ENCODE data around the gene RMND5B. TPM values are rescaled to one million over a fixed set of nuclear protein-coding genes. Genes with fewer than 3 reads are reported as not detected.
"Not testable (repeated sequence)": the region's sequence is repeated elsewhere in the genome, so short reads cannot be mapped to it uniquely, and the experiment has no call there.

RMND5B gene
- total and polyA plus RNA-seq, 5 experiments from 2014 or later: 24.9 to 39.0 (median 33.8) TPM

- peaks cover 8 to 11% (median 10%) of the 10 kb centered on the region in 5 donors for H3K27me3 Mint-ChIP-seq
- peaks cover 8 to 21% (median 17%) of the 10 kb centered on the region in 4 donors for H3K4me1 Mint-ChIP-seq
- peaks cover 0 to 2% (median 0%) of the 10 kb centered on the region in 9 donors for H3K9me3 Mint-ChIP-seq
- no peak for DNase-seq
- peaks cover 0 to 2% (median 0%) of the 10 kb centered on the region in 3 donors for H3K36me3 Mint-ChIP-seq
- ATAC-seq: no peak
- no peak overlapping the region for H3K27ac Mint-ChIP-seq
- POLR2A ChIA-PET: no interaction called here
- H3K4me3 Mint-ChIP-seq: no peak overlapping the region
Measured at GRCh38 chr5:178191661-178192060, 60.8 kb downstream of the RMND5B start.

GRCh38 chr5:178192244-178192643 lies 61.4 kb downstream of the RMND5B start:
- peaks cover 8 to 21% (median 17%) of the 10 kb centered on the region in 4 donors for H3K4me1 Mint-ChIP-seq
- POLR2A ChIA-PET: interaction anchor here (0.5 kb wide), 1 partner anchor 246 kb away, joined by 4 read pairs; no protein-coding TSS in a partner anchor
- H3K36me3 Mint-ChIP-seq: peaks cover 0 to 2% (median 0%) of the 10 kb centered on the region in 3 donors

GRCh38 chr5:178192787-178193186 lies 62.0 kb downstream of the RMND5B start:
- peaks cover 0 to 2% (median 0%) of the 10 kb centered on the region in 3 donors for H3K36me3 Mint-ChIP-seq
- H3K27me3 Mint-ChIP-seq: peaks cover 8 to 11% (median 10%) of the 10 kb centered on the region in 5 donors
- no peak overlapping the region for H3K27ac Mint-ChIP-seq
- ATAC-seq (no peak), DNase-seq (no peak)
- H3K4me1 Mint-ChIP-seq: peaks cover 8 to 21% (median 17%) of the 10 kb centered on the region in 4 donors
- peaks cover 0 to 2% (median 0%) of the 10 kb centered on the region in 9 donors for H3K9me3 Mint-ChIP-seq
- POLR2A ChIA-PET: interaction anchor here (0.5 to 0.7 kb wide), 2 partner anchors 102 to 247 kb away, joined by 4 to 8 read pairs; no protein-coding TSS in a partner anchor
- H3K4me3 Mint-ChIP-seq: no peak overlapping the region

More at GRCh38 chr5:178192244-178192643, 61.4 kb downstream of the RMND5B start:
- peak overlapping the region in 1 of 10 donors; percentile 78 for H3K27ac Mint-ChIP-seq
- ATAC-seq (no peak), DNase-seq (no peak)
- H3K27me3 Mint-ChIP-seq: peaks cover 8 to 11% (median 10%) of the 10 kb centered on the region in 5 donors
- H3K9me3 Mint-ChIP-seq: peaks cover 0 to 2% (median 0%) of the 10 kb centered on the region in 9 donors
- no peak overlapping the region for H3K4me3 Mint-ChIP-seq

- H3K4me3 Mint-ChIP-seq: peak overlapping the region in 4 of 10 donors; percentile 23 to 78 (median 56)
- POLR2A ChIA-PET: interaction anchor here (0.7 kb wide), 1 partner anchor 103 kb away, joined by 8 read pairs; no protein-coding TSS in a partner anchor
- peaks cover 7 to 10% (median 9%) of the 10 kb centered on the region in 5 donors for H3K27me3 Mint-ChIP-seq
- DNase-seq (no peak), ATAC-seq (no peak)
- peak overlapping the region in 4 of 10 donors; percentile 57 to 81 (median 66) for H3K27ac Mint-ChIP-seq
- peaks cover 7 to 21% (median 17%) of the 10 kb centered on the region in 4 donors for H3K4me1 Mint-ChIP-seq
- H3K36me3 Mint-ChIP-seq: peaks cover 0 to 2% (median 0%) of the 10 kb centered on the region in 3 donors
- H3K9me3 Mint-ChIP-seq: peaks cover 0 to 2% (median 0%) of the 10 kb centered on the region in 9 donors
Measured at GRCh38 chr5:178193251-178193809, 62.5 kb downstream of the RMND5B start.

GRCh38 chr5:178194026-178194425 lies 63.2 kb downstream of the RMND5B start:
- no peak overlapping the region for H3K4me3 Mint-ChIP-seq
- DNase-seq (no peak), ATAC-seq (no peak)
- POLR2A ChIA-PET: no interaction called here
- peaks cover 6 to 21% (median 17%) of the 10 kb centered on the region in 4 donors for H3K4me1 Mint-ChIP-seq
- H3K27ac Mint-ChIP-seq: peak overlapping the region in 1 of 10 donors; percentile 36
- peaks cover 0 to 2% (median 0%) of the 10 kb centered on the region in 3 donors for H3K36me3 Mint-ChIP-seq
- peaks cover 0 to 9% (median 4%) of the 10 kb centered on the region in 5 donors for H3K27me3 Mint-ChIP-seq
- H3K9me3 Mint-ChIP-seq: peaks cover 0 to 2% (median 0%) of the 10 kb centered on the region in 9 donors

- ATAC-seq (no peak), DNase-seq (no peak)
- POLR2A ChIA-PET: interaction anchor here (1.8 kb wide), 1 partner anchor 8 kb away, joined by 9 read pairs; the partner anchor contains the start of gene HNRNPAB
- Mint-ChIP-seq H3K4me3 (no peak overlapping the region), H3K9me3 (peaks cover 0 to 2% (median 0%) of the 10 kb centered on the region in 9 donors), H3K27ac (no peak overlapping the region), H3K36me3 (peaks cover 0 to 2% (median 0%) of the 10 kb centered on the region in 3 donors), H3K27me3 (peaks cover 0 to 9% (median 3%) of the 10 kb centered on the region in 5 donors), H3K4me1 (peaks cover 6 to 21% (median 17%) of the 10 kb centered on the region in 4 donors)
Measured at GRCh38 chr5:178196281-178196812, 65.5 kb downstream of the RMND5B start.

GRCh38 chr5:178196986-178197385 lies 66.2 kb downstream of the RMND5B start:
- no peak overlapping the region for H3K4me3 Mint-ChIP-seq
- H3K36me3 Mint-ChIP-seq: peaks cover 0 to 2% (median 0%) of the 10 kb centered on the region in 3 donors
- H3K4me1 Mint-ChIP-seq: peaks cover 6 to 21% (median 17%) of the 10 kb centered on the region in 4 donors
- H3K9me3 Mint-ChIP-seq: peaks cover 0 to 2% (median 0%) of the 10 kb centered on the region in 9 donors
- DNase-seq (no peak), ATAC-seq (no peak)
- peaks cover 0 to 9% (median 3%) of the 10 kb centered on the region in 5 donors for H3K27me3 Mint-ChIP-seq
- POLR2A ChIA-PET: no interaction called here
- H3K27ac Mint-ChIP-seq: no peak overlapping the region

- POLR2A ChIA-PET: interaction anchor here (0.7 kb wide), 1 partner anchor 16 kb away, joined by 3 read pairs; no protein-coding TSS in a partner anchor
- H3K27me3 Mint-ChIP-seq, H3K4me3 Mint-ChIP-seq, H3K9me3 Mint-ChIP-seq, DNase-seq, ATAC-seq, H3K27ac Mint-ChIP-seq, H3K36me3 Mint-ChIP-seq: not testable (repeated sequence)
- H3K4me1 Mint-ChIP-seq: peaks cover 4 to 16% (median 14%) of the 10 kb centered on the region in 4 donors
Measured at GRCh38 chr5:178198151-178198550, 67.3 kb downstream of the RMND5B start.

- H3K27ac Mint-ChIP-seq: no peak overlapping the region
- no peak for DNase-seq
- H3K27me3 Mint-ChIP-seq: no peaks in the 10 kb centered on the region
- H3K4me3 Mint-ChIP-seq: no peak overlapping the region
- no peaks in the 10 kb centered on the region for H3K9me3 Mint-ChIP-seq
- H3K36me3 Mint-ChIP-seq: no peaks in the 10 kb centered on the region
- ATAC-seq: no peak
- H3K4me1 Mint-ChIP-seq: peaks cover 0 to 11% (median 9%) of the 10 kb centered on the region in 4 donors
- POLR2A ChIA-PET: interaction anchor here (0.7 kb wide), 1 partner anchor 16 kb away, joined by 3 read pairs; no protein-coding TSS in a partner anchor
Measured at GRCh38 chr5:178198706-178199105, 67.9 kb downstream of the RMND5B start.

GRCh38 chr5:178199581-178200434 lies 69.0 kb downstream of the RMND5B start:
- Mint-ChIP-seq H3K9me3 (peaks cover 0 to 2% (median 0%) of the 10 kb centered on the region in 9 donors), H3K4me3 (no peak overlapping the region), H3K27me3 (peaks cover 0 to 3% (median 0%) of the 10 kb centered on the region in 5 donors), H3K36me3 (peaks cover 0 to 4% (median 2%) of the 10 kb centered on the region in 3 donors), H3K4me1 (peaks cover 2 to 6% (median 4%) of the 10 kb centered on the region in 4 donors), H3K27ac (peak overlapping the region in 1 of 10 donors; percentile 59)
- DNase-seq (no peak), ATAC-seq (no peak)
- POLR2A ChIA-PET: no interaction called here
